ENCODE results near the gene C20orf204.

The C20orf204 gene

DNA sequence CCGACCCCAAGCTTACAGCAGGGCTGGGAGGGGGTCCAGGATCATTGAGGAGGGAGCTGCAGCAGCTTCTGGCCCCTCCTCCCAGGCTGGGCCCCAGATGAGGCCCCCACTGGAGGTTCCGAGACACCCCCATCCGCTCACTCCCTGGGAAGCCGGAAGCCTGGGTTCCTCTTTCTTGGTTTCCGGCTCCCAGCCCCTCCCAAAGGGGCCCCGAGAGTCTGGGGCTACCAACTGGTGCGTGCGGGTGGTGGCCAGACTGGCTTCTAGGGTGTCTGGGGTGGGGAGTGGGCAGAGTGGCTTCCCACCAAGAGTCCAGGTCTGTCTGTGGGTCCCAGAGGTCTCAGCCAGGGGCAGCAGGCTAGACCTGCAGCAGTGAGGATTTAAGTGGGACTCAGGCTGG, 41.1 kb downstream of the C20orf204 start:
- Mint-ChIP-seq H3K27me3 (no peaks in the 10 kb centered on the region), H3K4me3 (peak overlapping the region; percentile 97), H3K36me3 (peaks cover 36% of the 10 kb centered on the region), H3K9me3 (no peaks in the 10 kb centered on the region), H3K4me1 (peaks cover 64% of the 10 kb centered on the region), H3K27ac (peak overlapping the region; percentile 96)
- peak; percentile 26 for ATAC-seq

DNA sequence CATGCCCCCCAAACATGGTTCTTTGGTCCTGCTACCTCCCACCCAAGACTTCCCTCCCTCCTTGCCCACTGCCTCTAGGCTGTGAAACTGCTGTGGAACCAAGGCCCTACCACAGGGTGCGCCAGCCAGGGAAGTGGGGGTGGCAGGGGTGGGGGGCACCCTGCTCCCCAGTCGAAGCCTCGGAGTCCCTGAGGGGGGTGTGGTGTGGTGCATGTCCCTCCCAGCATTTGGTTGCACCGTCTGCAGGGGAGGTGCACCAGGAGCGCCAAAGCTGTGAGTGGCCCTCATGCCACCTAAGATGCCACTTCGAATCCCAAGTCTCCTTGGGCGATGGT, 41.5 kb downstream of the C20orf204 start:
- Mint-ChIP-seq H3K27me3 (no peaks in the 10 kb centered on the region), H3K9me3 (no peaks in the 10 kb centered on the region), H3K36me3 (peaks cover 32% of the 10 kb centered on the region), H3K4me1 (peaks cover 64% of the 10 kb centered on the region), H3K27ac (peak overlapping the region; percentile 96), H3K4me3 (peak overlapping the region; percentile 97)
- ATAC-seq, result no peak

DNA sequence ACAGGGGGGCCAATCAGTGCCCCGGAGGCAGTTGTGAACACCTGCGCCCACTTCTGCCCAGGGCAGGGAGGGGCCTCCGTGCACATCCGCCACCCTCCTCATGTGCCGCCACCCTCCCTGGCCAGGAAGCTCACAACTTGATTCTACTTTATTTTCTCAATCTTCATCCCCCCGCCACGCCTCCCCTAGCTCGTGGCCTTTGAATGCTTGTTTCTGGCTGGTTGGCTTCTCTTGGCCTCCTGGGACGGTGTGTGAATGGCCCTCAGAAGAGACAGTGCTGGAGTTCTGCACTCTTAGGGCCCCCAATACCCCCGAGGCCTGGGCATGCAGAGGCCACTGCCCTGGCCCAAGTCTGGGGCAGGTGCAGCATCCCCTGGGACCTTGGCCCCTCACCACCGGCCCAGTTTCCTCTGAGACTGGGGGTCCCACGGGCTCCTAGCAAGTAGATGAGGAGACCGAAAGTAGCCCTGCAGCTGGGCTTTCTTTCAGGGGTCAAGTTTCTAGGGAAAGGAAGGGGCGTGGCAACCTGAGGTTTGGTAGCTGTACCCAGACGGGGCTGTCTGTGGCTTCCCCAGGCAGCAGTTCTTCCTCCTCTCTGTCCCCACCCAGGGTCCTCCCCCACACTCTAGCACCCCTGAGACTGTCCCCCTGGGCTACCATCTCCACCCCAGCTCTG, 42.0 kb downstream of the C20orf204 start:
- peak overlapping the region; percentile 96 for H3K27ac Mint-ChIP-seq
- H3K9me3 Mint-ChIP-seq, result no peaks in the 10 kb centered on the region
- peaks cover 66% of the 10 kb centered on the region for H3K4me1 Mint-ChIP-seq
- ATAC-seq, result peak; percentile 70
- H3K27me3 Mint-ChIP-seq, result no peaks in the 10 kb centered on the region
- H3K36me3 Mint-ChIP-seq, result peaks cover 29% of the 10 kb centered on the region
- H3K4me3 Mint-ChIP-seq, result peak overlapping the region; percentile 97

DNA sequence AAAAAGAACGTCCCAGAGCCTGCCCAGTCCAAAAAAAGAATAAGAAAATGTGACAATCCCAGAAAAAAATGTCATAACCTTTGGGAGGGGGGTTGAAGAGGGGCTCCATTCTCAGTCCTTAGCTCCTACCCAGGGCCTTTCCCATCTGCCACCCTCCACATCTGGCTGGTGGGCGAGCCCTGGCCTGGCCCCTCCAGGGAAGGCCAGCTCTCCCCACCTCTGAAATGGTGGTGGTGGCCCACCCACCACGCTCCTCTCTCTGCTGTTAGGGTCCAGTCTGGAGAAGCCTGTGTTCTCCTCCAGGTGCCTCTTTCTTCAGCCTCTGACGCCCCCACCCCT, 42.9 kb downstream of the C20orf204 start:
- H3K27me3 Mint-ChIP-seq, result no peaks in the 10 kb centered on the region
- peak overlapping the region; percentile 97 for H3K4me3 Mint-ChIP-seq
- peaks cover 22% of the 10 kb centered on the region for H3K36me3 Mint-ChIP-seq
- no peaks in the 10 kb centered on the region for H3K9me3 Mint-ChIP-seq
- H3K27ac Mint-ChIP-seq, result peak overlapping the region; percentile 96
- ATAC-seq, result no peak
- H3K4me1 Mint-ChIP-seq, result peaks cover 71% of the 10 kb centered on the region

DNA sequence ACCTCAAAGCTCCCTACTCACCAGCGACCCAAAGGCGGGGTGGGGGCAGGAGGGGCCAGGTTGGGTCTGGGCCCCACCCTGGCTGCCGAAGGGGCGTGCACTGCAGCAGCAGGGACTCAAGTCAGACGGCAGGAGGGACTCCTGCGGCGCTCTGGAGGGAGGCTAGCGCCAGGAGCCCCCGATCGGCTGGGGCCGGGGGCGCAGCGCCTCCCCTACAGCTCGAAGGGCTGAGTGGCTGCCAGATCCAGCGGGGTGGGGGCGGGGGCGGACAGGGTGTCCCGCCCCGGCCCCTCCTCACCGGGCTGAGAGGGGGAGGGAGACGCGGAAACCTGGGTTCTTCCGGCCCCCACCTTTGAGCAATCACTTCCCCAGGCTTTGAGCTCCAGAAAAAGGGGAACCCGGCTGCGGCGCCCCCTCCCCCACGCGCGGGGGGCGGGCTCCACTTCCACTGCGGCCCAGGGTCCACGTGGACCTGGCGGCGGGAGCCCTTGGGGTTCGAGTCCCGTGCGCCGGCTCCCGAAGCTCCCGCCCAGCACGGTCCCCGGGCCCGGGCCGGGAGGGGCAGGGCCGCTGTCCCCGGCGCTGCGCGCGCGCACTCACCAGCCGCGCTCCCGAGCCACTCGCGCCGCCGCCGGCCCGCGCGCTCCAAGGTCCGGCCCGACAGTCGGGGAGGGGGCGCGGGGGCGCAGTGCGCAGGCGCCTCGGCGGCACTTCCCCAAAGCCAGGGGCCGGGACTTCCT, 43.5 kb downstream of the C20orf204 start, which contains the start of gene RGS19:
Gene RGS19 (minus strand): TSS at position 246 of the 740 bp plus-strand sequence. CDS start 2,632 bp downstream, outside the sequence.
- ATAC-seq, result peak; percentile 65
- peaks cover 70% of the 10 kb centered on the region for H3K4me1 Mint-ChIP-seq
- H3K27ac Mint-ChIP-seq, result peak within 1 kb of the TSS; percentile 96
- H3K9me3 Mint-ChIP-seq, result no peaks in the 10 kb centered on the region
- H3K4me3 Mint-ChIP-seq, result peak within 1 kb of the TSS; percentile 97
- peaks cover 3% of the 10 kb centered on the region for H3K27me3 Mint-ChIP-seq
- peaks cover 17% of the 10 kb centered on the region for H3K36me3 Mint-ChIP-seq

DNA sequence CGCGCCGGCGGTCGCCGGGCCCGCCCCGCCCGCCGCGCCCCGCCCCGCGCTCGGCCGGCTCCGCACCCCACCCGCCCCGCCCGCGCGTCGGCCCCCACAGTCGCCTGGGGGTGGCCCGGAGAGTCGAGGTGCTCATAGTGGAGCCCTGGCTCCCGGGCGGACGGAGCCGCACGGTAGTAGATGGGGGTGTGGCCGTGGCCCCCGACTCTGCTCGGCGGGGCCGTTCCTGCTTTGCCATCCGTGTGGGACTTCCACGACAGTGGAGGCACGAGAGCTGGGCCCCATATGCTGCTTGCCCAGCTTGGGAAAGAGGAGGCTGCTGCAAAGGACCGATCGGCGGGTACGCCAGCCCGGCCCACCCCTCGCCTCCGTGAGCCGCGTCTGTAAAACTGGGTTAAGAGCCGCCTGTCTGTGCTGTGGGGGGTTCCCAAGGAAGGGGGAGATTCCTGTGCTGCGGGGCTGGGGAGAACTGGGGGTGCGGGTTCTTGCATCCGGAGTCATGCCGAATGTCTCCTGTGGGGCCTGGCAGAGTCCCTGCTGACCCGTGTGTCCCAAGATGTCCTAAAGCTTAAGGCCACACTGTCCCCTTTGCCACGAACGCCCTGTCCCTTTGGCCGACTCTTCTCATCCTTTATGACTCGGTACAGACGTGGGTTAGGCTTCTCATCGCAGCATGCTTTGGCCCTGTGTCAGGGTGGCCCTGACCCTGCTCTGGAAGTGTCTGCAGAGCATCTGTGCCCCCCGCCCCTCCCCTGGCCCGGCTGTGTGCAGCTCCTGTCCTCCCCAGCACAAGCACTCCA, 44.2 kb downstream of the C20orf204 start, which contains the start of gene OPRL1:
Gene OPRL1 (plus strand): TSS at position 70 of the 800 bp plus-strand sequence. CDS start 12,639 bp downstream, outside the sequence.
- H3K36me3 Mint-ChIP-seq, result peaks cover 9% of the 10 kb centered on the region
- no peak for ATAC-seq

DNA sequence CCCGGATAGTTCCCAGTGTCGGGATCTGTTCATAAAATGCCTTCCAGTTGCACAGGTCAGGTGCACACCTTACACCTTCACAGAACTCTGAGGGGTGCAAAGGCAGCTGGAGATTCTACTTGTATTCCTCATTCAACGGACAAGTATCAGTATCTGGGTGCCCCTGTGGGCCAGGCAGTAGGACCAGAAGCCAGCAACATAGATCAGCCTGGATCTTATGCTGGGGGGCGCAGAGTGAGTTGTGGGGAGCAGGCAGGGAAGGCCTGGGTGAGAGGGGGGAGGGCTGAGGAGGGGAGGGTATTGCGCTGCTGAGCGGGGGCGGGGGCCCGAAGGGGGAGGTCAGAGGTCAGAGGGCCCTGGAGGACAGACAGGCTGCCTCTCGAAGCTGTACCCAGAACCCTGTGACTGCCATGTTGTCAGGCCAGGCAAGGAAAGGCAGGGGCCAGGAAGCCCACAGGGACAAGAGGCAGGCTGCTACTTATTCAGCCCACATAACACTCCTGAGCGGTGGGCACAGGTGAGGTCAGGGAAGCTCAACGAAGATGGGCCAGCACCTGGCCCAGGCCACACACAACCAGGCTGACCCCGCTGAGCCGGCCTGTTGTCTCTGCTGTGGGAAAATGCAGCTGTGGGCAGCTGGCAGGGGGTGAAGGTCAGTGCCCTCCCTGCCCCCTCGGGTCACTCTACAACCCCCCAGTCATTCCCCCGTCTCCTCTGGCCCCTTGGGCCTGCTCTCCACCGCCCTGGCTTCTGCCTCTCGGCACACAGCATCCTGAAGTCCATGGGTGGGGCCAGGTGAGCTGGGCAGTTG, 45.0 kb downstream of the C20orf204 start:
- no peaks in the 10 kb centered on the region for H3K9me3 Mint-ChIP-seq
- peak overlapping the region; percentile 79 for H3K4me3 Mint-ChIP-seq
- peaks cover 58% of the 10 kb centered on the region for H3K4me1 Mint-ChIP-seq
- peaks cover 10% of the 10 kb centered on the region for H3K27me3 Mint-ChIP-seq
- no peak for ATAC-seq
- H3K27ac Mint-ChIP-seq, result peak overlapping the region; percentile 76
- peaks cover under 1% of the 10 kb centered on the region for H3K36me3 Mint-ChIP-seq

More for the DNA sequence above, 44.2 kb downstream of the C20orf204 start, which contains the start of gene OPRL1:
- peak within 1 kb of the TSS; percentile 97 for H3K4me3 Mint-ChIP-seq
- peaks cover 66% of the 10 kb centered on the region for H3K4me1 Mint-ChIP-seq
- peaks cover 10% of the 10 kb centered on the region for H3K27me3 Mint-ChIP-seq
- H3K27ac Mint-ChIP-seq, result peak within 1 kb of the TSS; percentile 96
- no peaks in the 10 kb centered on the region for H3K9me3 Mint-ChIP-seq

DNA sequence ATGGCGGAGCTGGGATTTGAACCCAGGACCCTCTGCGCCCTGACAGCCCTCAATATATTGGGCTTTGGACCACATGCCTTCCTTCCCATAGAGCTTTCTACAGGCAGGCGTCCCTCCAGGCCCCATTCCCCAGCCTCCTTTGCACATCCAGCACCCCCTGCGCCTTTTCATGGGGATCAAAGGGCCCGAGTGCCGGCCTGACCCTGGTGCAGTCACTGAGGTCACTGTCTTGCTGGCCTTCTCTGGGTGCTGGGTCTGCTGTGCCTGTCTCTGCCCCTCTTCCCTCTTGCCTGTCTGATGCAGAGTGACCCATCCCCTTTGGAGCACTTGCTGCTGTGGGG, 45.6 kb downstream of the C20orf204 start:
- peaks cover 52% of the 10 kb centered on the region for H3K4me1 Mint-ChIP-seq
- no peak overlapping the region for H3K4me3 Mint-ChIP-seq
- H3K27ac Mint-ChIP-seq, result peak overlapping the region; percentile 20
- peaks cover under 1% of the 10 kb centered on the region for H3K9me3 Mint-ChIP-seq
- peaks cover 10% of the 10 kb centered on the region for H3K27me3 Mint-ChIP-seq
- no peaks in the 10 kb centered on the region for H3K36me3 Mint-ChIP-seq
- no peak for ATAC-seq

DNA sequence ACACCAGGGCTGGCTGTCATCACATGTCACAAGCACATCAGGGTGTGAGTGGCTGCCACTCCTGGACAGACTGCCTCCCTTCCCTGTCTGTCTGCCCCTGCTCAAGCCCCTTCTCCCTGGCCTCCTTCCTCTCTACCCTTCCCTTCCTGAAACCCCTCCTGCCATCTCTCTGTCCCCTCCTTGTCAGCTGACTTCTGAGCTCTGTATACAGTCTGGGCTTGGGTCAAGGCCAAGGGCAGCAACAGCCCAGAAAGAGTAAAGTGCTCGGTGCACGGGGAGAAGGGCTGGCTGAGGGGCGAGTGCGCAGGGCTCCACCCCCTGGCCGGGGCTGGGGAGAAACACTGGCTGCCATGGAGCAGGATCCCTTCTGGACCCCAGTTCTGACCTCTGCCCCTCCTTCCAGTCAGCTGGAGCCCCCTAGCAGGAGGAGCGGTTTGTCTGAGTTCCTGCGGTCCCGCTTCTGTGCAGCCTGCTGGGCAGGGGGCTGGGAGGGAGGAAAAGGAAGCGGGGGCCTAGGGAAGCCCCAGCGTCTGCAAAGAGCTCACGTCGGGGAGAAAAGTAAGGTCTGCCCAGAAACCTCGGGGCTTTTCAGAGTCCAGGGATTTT, 46.2 kb downstream of the C20orf204 start:
- peak overlapping the region; percentile 20 for H3K27ac Mint-ChIP-seq
- peaks cover 3% of the 10 kb centered on the region for H3K9me3 Mint-ChIP-seq
- peaks cover 10% of the 10 kb centered on the region for H3K27me3 Mint-ChIP-seq
- no peaks in the 10 kb centered on the region for H3K36me3 Mint-ChIP-seq
- H3K4me1 Mint-ChIP-seq, result peaks cover 46% of the 10 kb centered on the region
- peak overlapping the region; percentile 36 for H3K4me3 Mint-ChIP-seq
- no peak for ATAC-seq

DNA sequence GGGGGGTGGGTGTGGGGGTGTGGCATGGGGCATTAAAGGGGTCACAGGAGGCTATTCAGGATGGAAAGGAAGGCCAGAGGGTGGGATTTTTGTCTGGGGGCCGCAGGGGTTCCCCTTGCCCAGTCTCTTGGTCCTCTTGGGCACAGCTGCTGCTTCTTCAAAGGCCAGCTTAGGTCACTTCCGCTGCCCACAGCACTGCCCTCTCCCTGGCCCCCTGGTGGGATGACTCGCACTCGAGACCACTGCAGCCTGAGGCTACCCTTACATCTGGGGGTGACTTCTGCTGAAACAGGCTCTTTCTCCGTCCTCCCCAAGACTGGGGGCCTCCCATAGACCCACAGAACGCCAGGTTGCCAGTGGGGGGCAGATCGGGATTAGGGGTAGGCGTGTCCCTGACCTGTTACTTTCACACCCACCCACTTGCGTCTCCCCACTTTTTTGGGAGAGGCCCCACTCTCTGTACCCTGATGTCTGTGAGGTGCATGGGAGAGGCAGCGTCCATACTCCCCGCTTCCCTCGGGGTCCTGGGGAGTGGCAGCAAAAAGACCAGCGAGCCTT, 46.9 kb downstream of the C20orf204 start:
- Mint-ChIP-seq H3K9me3 (peaks cover 6% of the 10 kb centered on the region), H3K27ac (peak overlapping the region; percentile 69), H3K36me3 (no peaks in the 10 kb centered on the region), H3K27me3 (peaks cover 10% of the 10 kb centered on the region), H3K4me3 (peak overlapping the region; percentile 78), H3K4me1 (peaks cover 39% of the 10 kb centered on the region)
- ATAC-seq, result no peak

DNA sequence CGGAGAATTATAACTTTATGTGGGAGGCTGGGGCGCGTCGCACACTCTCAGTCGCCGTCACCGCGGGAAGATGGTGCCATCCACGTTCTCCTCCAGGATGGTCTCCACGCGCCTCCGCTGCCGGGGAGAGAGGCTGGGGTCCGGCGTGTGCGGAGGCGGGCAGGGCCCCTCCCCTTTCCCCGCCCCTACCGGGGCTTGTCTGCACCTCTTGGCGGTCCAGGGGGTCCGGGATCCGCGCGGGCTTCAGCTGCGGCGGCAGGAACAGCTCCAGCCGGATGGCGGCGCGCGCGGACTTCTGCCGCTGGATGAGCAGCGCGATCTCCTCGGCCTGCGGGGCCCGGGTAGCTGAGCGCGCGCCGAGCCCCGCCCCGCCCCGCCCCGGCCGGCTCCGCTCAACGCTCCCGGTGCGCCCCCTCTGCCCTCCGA, 47.4 kb downstream of the C20orf204 start:
- ATAC-seq, result peak; percentile 49
- H3K9me3 Mint-ChIP-seq, result peaks cover 6% of the 10 kb centered on the region
- H3K4me1 Mint-ChIP-seq, result peaks cover 36% of the 10 kb centered on the region
- peaks cover 10% of the 10 kb centered on the region for H3K27me3 Mint-ChIP-seq
- H3K36me3 Mint-ChIP-seq, result no peaks in the 10 kb centered on the region
- peak overlapping the region; percentile 69 for H3K27ac Mint-ChIP-seq
- H3K4me3 Mint-ChIP-seq, result peak overlapping the region; percentile 78

DNA sequence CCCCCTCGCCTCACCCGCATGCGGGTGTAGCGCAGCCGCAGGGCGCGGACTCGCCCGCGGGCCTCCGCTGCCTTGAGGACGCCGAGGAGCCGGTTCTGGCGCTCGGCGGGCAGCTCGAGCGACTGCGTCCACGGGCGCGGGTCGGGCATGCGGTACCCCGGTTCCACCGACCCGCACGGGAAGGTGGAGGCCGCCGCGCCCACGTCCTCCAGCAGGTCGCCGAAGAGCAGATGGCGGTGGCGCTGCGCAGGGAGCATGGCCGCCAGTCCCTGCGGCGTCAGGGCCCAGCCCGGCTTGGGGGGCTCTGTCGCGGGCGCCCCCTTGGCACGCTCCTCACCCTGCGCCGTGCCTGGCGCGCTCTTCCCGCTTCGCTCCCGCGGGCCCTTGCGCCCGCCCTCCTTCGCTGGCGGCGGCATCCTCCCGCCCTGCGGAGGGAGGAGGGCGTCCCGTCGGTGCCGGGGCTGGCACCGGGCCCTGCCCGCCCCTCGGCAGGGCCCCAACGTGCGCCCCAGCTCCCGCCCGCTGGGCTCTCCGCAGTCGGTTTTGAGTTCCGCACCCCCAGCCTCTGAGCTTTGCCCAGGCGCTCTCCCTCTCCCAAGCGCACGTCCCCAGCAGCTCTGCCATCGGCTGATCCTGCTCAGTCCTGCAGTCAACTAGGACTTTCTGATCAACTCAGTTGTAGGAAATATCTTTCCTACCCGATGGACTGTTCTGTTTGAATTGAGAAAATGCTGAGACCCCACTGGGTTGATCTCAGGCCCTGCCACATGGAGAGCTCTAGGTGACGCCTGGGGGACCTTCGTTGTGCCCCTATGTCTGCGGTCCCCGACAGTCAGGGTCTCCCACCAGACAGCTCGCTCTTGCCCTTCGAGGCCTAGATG, 48.1 kb downstream of the C20orf204 start, which contains the start of gene LKAAEAR1:
Gene LKAAEAR1 (minus strand): TSS at position 595 of the 881 bp plus-strand sequence. CDS start 179 bp downstream, at position 416.
- Mint-ChIP-seq H3K27me3 (peaks cover 10% of the 10 kb centered on the region), H3K4me1 (peaks cover 36% of the 10 kb centered on the region)

DNA sequence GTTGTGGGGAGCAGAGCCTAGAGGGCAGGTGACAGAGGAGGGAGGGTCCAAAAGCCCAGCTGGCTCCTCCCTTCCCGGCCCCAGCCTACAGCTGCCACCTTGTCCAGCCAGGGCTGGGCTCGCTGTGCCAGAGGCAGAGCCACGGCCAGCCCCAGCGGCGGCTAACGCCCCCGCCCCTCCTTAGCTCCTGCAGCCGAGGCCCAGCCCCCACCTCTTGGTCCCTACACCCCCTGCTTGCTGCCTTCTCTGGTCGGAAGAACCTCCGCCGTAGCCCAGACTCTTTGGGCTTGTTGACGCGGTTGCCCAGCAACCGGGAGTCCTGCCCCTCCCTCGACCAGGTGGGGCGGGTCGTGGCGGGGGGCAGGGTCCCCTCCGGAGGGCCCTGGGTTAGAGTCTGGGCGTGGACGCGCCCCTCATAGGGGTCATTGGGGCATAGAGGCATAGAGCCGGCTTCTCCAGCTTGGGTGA, 48.7 kb downstream of the C20orf204 start:
- H3K27me3 Mint-ChIP-seq, result peaks cover 10% of the 10 kb centered on the region
- H3K9me3 Mint-ChIP-seq, result peaks cover 6% of the 10 kb centered on the region
- H3K36me3 Mint-ChIP-seq, result no peaks in the 10 kb centered on the region
- H3K4me1 Mint-ChIP-seq, result peaks cover 42% of the 10 kb centered on the region
- peak overlapping the region; percentile 87 for H3K4me3 Mint-ChIP-seq
- no peak for ATAC-seq
- H3K27ac Mint-ChIP-seq, result peak overlapping the region; percentile 55

More for the DNA sequence above, 48.1 kb downstream of the C20orf204 start, which contains the start of gene LKAAEAR1:
- Mint-ChIP-seq H3K4me3 (peak within 1 kb of the TSS; percentile 87), H3K27ac (peak within 1 kb of the TSS; percentile 69), H3K36me3 (no peaks in the 10 kb centered on the region), H3K9me3 (peaks cover 6% of the 10 kb centered on the region)
- ATAC-seq, result no peak

Data from stimulated activated memory B cell treated with anti-CD40 and anti-IgM and Interleukin-4, amounts not matched to agents 10 μg/mL and 1 μg/mL and 100 μg/mL, for 72 hours (primary cell).